ENCODE results near the gene ARFGEF2.

GRCh38 chr20:48892891-48893290 lies 28.6 kb upstream of the ARFGEF2 start:
- TF ChIP-seq MAX (IDR thresholded peaks at IDR 0.05), result no peak
- no peak for TF ChIP-seq NFIC (IDR thresholded peaks at IDR 0.05)
- TF ChIP-seq RAD21 (IDR thresholded peaks at IDR 0.05; ENCODE audit: low read depth), result no peak
- no peak for TF ChIP-seq CEBPB (IDR thresholded peaks at IDR 0.05)
- TF ChIP-seq, protein P1, sequence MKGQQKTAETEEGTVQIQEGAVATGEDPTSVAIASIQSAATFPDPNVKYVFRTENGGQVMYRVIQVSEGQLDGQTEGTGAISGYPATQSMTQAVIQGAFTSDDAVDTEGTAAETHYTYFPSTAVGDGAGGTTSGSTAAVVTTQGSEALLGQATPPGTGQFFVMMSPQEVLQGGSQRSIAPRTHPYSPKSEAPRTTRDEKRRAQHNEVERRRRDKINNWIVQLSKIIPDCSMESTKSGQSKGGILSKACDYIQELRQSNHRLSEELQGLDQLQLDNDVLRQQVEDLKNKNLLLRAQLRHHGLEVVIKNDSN (IDR thresholded peaks at IDR 0.05), result no peak
- no peak for TF ChIP-seq EP300 (IDR thresholded peaks at IDR 0.05; ENCODE audit: borderline replicate concordance)
- TF ChIP-seq TAF1 (IDR thresholded peaks at IDR 0.05; ENCODE audit: low read depth), result no peak
- TF ChIP-seq YY1 (IDR thresholded peaks at IDR 0.05; ENCODE audit: low read depth), result no peak
- no peak for TF ChIP-seq FOXM1 (IDR thresholded peaks at IDR 0.05; ENCODE audit: borderline replicate concordance, low read depth)
- no peak for TF ChIP-seq EGR1 (IDR thresholded peaks at IDR 0.05)
- no peak for TF ChIP-seq TCF12 (IDR thresholded peaks at IDR 0.05; ENCODE audit: low read depth)
- no peak for TF ChIP-seq TEAD4 (IDR thresholded peaks at IDR 0.05)
- TF ChIP-seq CREB1 (IDR thresholded peaks at IDR 0.05; ENCODE audit: low read depth), result no peak
